NCI-H1436 treated with DMSO at 0.1 percent for 48 hours (cell line): ENCODE measurements around the gene ZNF19.
A peak's percentile ranks its signal among the peaks of the same experiment; 100 is the strongest.

Source experiments
- DNase-seq: peaks from one replicate; lab custom pipeline; 2025; lab: John Stamatoyannopoulos, UW

The ZNF19 gene

DNA sequence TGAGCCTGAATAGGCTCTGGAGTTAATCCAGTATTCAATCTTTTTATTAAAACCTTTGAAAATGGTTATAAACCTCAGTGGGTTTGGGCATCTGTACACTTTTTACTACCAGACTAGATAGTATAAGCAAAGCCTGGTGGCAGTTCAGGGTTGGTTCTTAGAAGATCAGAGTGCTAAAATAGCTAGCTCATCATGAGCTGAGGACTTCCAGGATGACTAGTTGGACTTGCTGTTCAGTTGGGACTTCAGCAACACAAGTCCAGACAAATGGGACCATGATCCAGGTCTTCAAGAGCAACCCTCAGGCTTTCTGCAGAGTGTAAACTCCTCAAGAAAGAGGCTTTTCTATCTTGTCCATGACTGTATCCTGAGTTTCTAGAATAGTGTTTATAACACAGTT, 1.2 kb upstream of the ZNF19 start:
- no peak for DNase-seq

DNA sequence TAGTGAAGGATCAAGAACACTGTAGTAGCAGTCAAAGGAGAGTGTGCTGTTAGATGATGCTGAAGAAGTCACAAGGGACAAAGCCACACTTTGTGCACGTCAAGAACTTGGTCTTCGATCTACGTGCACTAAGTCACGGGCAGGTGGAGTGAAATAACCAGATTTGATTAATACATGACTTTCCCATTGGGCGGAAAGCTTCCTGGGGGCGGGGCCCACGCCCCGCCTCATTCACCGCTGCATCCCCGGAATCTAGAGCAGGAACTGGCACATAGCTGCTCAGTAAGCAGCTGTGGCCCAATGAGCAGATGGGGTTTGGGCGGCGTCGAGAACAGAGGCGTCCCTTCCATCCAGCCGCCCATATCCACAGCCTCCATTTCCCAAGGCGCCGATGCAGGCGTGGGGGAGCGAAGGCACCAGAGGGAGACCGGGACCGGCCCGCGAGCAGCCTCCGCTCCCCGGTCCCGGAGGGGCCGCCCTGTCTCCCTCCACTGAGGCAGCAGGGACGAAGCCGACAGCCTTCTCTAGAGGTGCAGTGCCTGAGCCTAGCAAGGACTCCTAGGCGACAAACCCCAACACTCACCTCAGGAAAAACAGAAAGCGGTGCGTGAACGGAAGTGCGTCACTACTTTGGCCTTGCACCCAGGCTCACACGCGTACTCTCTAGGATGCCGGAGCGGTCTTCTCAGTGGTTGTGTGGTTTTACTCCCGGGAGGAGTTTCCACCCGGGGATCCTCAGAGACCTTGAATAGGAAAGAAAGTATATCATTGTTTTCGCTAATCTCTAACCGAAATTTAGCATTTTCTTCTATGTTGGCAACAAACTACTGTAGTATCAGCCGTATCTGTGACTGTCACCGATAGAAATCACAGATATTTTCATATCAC, 4.9 kb downstream of the ZNF19 start:
- peak; percentile 62 for DNase-seq

DNA sequence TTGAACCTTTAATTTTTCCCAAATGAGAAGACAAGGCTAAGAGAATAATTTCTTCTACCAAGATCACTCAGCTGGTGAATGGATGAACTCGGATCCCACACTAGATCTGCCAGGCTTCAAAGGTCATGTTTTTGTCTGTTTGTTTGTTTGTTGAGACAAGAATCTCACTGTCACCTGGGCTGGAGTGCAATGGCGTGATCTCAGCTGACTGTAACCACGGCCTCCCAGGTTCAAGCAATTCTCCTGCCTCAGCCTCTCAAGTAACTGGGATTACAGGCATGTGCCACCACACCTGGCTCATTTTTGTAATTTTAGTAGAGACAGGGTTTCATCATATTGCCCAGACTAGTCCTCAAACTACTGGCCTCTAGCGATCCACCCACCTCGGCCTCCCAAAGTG, 6.6 kb downstream of the ZNF19 start:
- no peak for DNase-seq

DNA sequence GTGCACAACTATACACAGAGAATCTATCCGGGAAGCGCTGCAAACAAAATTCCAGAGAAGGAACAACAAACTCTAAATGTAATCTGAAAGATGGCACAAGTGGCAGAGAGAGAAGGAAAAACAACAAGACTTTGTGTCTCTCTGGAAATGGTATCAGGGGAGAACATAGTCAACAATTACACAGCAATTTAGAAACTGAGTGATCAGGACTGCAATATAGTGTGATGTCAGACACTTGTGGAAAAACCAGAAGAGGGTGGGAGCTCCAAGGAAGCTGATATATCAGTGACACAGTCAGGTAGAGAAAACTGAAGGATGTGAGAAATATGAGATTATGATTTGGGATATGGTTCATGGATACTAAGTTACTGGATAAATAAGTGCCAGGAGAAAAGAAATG, 8.2 kb downstream of the ZNF19 start:
- DNase-seq: no peak

DNA sequence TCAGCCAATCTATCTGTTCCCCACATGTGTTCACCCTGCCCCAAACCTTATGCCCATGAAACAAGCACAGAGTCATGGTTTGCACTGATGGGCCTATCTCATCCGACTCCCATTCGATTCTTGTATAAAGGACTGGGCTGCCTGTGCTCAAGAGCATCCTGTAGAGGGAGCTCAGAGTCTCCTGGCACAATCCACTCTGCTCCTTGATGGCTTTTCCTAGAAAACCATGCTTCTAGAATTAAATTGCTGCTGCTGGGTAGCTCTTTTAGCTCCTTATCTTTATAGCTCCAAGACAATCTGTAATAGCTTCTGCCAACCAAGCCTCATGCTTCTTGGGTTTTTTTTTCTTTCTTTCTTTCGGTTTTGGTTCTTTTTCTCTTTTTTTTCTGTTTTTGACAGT, 9.7 kb downstream of the ZNF19 start:
- no peak for DNase-seq

DNA sequence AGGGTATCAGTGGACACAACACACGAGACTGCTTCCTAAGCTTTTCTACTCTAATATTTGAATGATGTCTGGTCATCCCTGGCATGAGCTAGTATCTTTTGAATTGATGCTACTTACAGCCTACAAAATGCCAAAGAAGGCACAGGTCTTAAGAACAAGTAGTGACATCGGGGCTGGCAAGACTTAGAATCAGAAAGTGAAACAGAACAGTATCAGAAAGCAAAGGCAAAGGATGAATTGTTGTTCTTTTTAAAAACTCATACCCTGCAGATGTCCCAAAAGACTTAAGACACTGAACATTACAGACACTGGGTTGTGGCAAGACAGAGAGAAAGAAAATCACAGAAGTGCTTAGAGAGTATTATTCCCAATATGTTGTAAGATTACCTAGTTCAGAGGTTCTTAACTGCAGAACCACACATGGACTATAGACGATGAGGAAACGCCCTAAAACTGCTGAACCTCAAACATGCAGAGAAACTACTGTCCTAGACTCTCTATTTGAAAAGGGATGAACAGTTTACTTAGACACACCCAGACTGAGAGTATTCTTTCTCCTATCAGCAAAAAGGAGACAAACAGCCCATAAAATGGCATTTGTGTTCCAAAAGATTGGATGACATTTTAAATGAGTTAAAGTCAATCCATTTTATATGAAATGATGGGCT, 12.5 kb downstream of the ZNF19 start:
- no peak for DNase-seq

DNA sequence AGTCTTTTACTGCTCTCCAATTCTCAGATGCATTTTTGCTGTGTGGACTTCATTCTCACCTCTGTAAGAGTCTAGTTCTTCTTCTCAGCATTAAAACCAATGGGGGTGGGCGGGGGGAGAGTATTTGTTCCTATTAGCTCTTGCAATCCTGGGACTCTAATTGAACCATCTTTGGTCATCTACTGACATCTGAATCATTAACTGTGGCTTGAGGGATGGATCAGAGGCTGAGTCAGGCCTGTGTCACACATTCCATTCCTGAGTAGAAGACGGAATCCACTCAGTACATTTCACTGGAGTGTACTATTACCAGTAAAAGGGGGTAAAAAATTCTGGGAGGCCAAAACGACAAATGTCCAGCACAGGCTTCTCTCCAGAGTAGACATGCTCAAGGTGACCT, 14.3 kb downstream of the ZNF19 start:
- DNase-seq: no peak

DNA sequence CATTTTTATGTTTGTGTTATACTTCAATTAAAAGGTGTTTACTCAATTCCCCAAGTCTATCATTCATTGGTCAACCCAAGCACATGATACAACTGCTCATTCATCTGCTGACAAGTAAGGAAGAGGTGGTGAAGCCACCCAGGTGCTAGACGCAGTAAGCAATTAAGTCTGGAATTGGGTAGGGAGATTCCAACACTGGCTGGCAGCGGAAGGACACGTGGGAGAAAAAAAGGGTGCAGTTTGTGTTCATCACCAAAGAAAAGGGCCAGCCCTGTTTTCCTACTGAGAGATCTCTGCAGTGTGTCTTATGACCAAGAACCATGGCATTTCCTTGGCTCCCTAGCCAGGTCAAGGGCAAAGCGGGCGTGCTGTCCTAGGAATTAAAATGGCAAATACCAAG, 15.2 kb downstream of the ZNF19 start:
- DNase-seq: no peak

DNA sequence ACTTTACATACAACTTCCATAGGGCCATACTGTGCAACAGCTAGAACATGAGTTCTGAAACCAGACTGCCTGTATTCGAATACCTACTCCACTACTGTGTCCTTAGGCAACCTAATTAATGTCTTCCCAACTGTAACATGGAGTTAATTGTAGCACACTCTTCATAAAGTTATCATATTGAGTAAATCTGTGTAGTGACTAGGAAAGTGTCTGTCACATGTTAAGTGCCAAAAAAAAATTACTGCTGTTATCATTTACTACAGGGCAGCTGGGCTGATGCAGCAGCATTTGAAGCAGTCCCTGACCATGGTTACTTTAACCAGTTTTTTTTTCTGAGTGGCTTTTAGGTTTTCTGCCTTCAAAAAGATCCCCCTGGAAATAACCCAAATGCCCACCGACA, 16.2 kb downstream of the ZNF19 start:
- no peak for DNase-seq

DNA sequence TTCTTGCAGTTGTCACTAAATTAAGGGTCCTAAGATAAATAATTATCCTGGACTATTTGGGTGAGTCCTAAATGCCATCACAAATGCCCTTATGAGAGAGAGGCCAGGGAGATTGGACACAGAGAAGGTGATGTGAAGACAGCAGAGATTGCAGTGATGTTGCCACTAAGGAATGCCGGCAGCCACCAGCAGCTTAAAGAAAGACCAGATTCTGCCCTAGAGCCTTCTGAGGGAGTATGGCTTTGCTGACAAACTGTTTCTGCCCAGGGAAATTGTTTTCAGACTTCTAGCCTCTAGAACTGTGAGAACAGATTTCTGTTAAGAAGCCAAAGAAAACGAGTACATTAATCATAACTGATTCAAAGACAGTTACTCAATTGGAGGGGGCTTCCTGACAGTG, 17.1 kb downstream of the ZNF19 start:
- no peak for DNase-seq

DNA sequence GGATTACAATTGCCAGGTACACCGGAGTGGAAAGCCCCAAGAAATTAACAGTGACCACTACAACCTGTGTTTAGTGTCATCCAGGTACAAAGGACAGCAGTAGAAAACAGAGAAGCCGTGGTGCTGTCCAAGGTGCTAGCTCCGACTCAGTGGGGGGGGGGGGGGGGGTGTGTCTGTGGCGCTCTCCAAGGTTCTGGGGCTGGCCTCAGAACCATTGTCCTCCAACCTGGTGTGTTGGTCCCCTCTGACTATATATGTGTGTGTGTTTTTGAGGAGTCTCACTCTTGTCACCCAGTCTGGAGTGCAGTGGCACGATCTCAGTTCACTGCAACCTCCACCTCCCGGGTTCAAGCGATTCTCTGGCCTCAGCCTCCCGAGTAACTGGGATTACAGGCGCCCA, 21.3 kb downstream of the ZNF19 start:
- DNase-seq: no peak

DNA sequence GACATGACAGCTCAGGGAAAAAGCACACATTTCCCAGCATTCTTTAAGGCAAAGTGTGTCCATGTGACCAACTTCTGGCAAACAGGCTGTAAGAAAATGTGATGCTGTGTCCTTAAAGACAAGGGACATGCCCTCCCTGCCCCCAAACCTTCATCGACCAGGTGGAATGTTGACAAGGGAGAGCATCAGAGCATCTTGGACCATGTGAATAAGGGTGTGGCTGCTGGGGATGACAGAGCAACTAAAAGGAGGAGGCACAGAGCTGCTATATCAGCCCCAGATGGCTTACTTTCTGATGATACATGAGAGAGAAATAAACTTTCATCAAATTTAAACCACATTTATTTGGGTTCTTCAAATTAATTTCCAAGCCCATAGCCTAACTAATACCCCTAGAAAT, 24.9 kb downstream of the ZNF19 start:
- no peak for DNase-seq

DNA sequence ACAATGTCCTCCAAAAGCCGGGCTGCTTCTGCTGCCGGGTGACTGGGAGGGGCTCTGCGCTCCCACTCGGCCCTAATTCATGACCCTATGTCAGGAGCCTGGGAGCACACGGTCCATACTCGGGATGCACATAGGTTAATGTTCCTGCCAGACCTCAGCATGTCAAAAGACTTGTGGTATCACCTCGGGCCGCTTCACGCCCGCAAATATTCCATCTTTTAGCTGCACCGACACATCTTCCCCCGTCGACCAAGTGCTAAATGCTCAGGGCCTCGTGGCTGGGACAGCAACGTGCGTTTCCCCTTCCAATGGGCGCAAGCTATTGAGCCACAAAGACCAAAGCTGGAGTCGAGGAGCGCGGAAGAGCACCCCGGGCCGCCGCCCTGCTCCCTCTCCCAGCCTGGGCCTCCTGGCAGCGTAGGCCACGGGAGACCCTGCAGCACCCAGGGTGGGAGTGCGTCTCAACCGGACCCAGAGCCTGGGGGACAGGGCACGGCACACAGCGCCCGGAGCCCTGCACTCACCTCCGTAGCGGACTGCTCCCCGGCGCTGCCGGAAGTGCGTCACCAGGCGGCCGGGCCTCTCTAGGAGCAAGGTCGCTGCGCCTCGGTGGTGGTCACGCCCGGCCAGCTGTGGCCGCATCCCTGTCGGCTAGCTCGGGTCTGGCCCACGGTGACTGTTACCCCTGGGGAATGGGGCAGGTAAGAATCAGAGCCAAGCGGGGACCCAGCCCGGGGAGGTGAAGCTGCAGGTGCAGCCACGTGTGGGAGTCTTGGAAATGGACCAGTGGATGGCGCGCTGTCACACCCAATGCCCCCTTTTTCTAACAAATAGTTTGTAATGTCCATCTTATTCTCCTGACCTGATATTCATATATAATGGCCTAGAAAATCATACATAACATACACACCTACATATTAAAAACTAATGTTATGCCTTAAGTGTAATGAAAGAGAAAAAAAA, 27.2 kb downstream of the ZNF19 start, which contains the start of gene ZNF23:
ZNF23 (minus strand) TSS at position 562 of the 963 bp plus-strand sequence. CDS start 5,451 bp downstream, outside the sequence.
- no peak for DNase-seq

DNA sequence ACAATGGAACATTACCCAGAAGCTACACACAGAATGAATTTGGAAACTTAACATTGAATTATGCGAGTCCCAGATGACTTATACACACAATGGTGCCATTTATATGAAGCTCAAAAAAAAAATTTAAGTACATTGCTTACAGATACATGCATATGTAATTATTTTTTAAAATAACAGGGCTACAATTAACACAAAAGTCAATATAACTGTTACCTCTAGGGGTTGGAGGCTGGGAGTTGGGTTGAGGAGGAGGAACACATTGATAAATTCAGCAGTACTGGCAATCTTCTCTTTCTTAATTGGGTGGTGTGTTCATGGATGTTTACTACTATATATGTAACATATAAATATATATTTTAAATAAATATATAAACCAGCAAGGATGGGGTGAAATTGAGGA, 28.2 kb downstream of the ZNF19 start:
- no peak for DNase-seq

DNA sequence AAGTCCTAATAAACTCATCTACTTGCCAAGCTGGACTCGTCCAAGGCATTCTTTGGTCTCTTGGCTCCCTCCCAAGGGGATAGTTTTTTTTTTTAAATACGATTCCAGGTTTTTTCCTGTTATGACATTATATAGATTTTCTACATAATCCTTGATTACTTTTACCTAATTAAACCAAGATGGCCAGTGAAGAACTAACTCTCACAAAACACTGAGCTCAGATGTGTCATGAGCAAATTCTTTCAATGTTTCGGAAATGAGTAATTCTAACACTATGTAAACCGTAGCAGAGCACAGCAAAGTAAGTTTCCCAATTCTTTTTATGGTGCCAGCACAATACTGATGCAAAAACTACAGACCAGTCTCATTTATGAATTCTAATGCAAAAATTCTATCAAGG, 28.9 kb downstream of the ZNF19 start:
- DNase-seq: no peak

DNA sequence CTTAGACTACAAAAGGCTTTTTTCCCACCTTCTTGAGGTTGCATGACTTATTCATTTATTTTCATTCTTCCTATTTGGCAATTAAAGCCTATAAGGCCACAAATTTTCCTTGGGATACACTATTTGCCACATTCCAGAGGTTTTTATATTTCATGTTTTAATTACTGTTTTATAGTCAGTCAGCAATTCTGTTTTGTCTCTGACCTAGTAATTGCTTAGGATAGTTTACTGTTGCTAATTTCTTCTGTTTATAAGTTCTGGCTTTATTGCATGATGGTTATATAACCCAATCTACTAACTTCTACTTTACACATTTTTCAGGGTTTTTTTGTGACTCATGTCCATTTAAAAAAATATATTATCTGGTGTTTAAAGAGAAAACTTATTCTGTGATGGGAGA, 29.6 kb downstream of the ZNF19 start:
- DNase-seq: no peak

DNA sequence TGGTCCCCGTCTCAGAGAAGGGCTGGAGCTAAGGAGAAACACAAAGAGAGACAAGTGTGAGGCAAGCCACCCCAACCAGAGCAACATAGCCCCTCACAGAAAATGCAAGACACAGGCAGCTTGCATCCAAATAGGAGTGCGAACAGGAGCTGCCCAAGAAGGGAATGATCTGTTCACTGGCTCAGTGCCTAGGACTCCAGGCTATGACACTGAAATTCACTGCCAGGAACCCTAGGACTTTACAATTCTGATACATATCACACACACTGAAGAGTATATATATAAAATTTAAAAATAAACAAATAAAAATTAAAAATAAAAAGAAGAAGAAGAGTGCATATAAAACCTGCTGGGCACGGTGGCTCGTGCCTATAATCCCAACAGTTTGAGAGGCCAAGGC, 32.3 kb downstream of the ZNF19 start:
- no peak for DNase-seq

DNA sequence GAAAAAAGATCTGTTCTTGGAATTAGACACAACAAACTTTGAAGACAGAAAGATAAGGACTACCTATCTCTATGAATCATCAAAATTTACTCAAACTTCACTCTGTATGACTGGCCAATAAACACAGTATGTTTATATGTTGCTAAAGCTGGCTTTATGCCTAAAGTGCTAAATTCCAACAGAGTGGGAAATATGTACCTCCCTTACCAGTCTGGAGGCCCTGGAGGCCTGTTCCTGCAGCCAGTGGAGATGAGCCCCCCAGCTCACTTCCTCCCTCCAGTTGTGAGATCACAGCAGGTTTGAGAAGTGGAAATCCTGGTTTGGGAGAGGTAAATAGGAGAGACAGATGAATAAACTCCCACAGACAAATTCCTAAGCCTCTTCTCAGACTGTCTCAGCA, 36.1 kb downstream of the ZNF19 start:
- no peak for DNase-seq

DNA sequence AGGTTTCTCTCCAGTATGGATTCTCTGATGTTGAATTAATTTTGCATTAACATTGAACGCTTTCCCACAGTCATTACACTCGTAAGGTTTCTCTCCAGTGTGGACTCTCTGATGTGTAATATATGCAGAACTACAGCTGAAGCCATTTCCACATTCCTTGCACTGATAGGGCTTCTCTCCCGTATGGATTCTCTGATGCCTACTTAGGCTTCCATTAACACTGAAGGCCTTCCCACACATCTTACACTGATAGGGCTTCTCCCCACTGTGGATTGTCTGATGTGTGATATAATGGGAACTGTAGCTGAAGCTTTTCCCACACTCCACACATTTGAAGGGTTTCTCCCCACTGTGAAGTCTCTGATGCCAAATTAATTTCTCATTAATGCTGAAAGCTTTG, 40.1 kb downstream of the ZNF19 start:
- no peak for DNase-seq

DNA sequence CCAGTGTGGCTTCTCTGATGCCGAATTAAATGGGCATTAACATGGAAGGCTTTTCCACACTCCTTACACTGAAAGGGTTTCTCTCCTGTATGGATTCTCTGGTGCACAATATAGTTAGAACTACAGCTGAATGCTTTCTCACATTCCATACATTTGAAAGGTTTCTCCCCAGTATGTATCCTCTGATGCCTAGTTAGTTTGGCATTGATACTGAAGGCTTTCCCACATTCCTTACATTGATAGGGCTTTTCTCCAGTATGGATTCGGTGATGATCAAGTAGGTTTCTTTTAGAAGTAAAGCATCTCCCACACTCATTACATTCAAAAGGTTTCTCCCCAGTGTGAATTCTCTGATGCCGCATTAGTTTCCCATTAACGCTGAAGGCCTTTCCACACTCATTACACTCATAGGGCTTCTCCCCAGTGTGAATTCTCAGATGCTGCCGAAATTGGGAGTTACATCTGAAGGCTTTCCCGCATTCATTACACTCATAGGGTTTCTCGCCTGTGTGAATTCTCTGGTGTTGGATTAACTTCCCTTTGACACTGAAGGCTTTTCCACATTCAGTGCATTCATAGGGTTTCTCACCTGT, 40.8 kb downstream of the ZNF19 start:
- DNase-seq: no peak

DNA sequence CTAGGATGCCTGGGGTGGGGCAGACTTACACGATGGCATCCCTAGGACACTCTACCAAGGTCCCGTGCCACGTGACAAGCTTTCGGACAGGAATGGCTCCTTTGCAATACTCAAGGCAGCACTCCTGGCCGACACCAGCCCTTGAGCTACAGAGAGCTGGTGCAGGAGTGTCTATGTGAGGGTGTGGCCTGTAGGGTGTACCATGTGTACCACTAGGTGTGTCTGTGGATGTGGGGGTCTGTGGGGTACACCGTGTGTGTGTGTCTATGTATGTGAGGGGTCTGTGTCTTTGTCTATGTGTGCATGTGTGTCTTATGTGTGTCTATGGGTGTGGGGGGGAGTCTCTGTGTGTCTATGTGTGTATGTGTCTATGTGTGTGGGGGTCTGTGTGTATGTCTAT, 45.4 kb downstream of the ZNF19 start:
- no peak for DNase-seq

DNA sequence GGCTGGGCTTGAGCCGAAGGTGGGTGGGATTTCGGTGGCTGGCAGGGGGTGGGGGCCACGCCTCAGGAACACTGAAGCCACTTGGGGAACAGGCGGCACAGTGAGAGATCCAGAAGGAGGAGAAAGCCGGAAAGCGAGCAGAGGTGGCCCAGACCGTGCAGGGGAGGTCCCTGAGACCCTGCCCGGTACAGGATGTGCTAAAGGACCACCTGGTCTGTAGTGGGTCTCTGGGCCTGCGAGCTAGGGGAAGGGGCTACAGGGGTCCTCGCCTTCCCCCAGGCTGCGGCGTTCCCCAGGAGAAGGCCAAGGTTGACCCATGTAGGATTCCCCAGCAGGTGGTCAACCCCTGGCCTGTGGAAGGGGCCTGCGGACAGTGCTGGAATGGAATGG, 47.1 kb downstream of the ZNF19 start, which contains the start of gene TLE7:
TLE7 (minus strand) TSS at position 4 of the 390 bp plus-strand sequence. CDS start 8,730 bp downstream, outside the sequence.
- no peak for DNase-seq
